Upper lobe of right lung (tissue), 1 donor: ENCODE measurements around the gene SLC12A9. TPM values are rescaled to one million over a fixed set of nuclear protein-coding genes. Genes with fewer than 3 reads are reported as not detected.
"Not testable (repeated sequence)": the region's sequence is repeated elsewhere in the genome, so short reads cannot be mapped to it uniquely, and the experiment has no call there.

Source experiments
- ATAC-seq: fragments of 200-7000 bp; cut with Tn5 transposase; one replicate; pipeline ENCODE4 v1.9.1; 2020; ENCODE audit warnings: mild to moderate bottlenecking, moderate library complexity
- DNase-seq: peaks from one replicate; pipeline ENCODE4 v3.0.0-alpha.2; 2020
- H3K27ac ChIP-seq: fragments of 200-600 bp; one replicate; pipeline ENCODE4 v1.8.0; 2022
- H3K27me3 ChIP-seq: fragments of 200-600 bp; one replicate; pipeline ENCODE4 v1.8.0; 2022; ENCODE audit warnings: mild to moderate bottlenecking
- H3K36me3 ChIP-seq: fragments of 200-600 bp; one replicate; pipeline ENCODE4 v1.8.0; 2022
- H3K4me1 ChIP-seq: fragments of 200-600 bp; one replicate; pipeline ENCODE4 v1.8.0; 2022
- H3K4me3 ChIP-seq: fragments of 200-600 bp; one replicate; pipeline ENCODE4 v1.8.0; 2022; ENCODE audit warnings: mild to moderate bottlenecking
- H3K9me3 ChIP-seq: fragments of 200-600 bp; one replicate; pipeline ENCODE4 v1.8.0; 2022
- CTCF ChIP-seq: fragments of 200-600 bp; IDR thresholded peaks from one replicate; pipeline ENCODE4 v1.8.0; 2022; ENCODE audit warnings: antibody characterized with exemption
- intact Hi-C: fragments of 100-400 bp; cut with DNase I; formaldehyde crosslinking; loops from one replicate; pipeline ENCODE4 v1.11.0; 2022
- total RNA-seq: library from RNA; stranded (reverse); fragmentation: NEBNext Ultra II Directional; extraction: Animal tissue kit (Norgen Biotek cat#: 25700); gene quantifications from one replicate; pipeline ENCODE4 v1.2.1, GENCODE V29; 2021
- donor health status: DM: no; HTN: yes; CAD: no; lungs with severe emphysema.

Gene SLC12A9
- total RNA-seq, 1 donor from 2014 or later: 39.2 TPM

DNA sequence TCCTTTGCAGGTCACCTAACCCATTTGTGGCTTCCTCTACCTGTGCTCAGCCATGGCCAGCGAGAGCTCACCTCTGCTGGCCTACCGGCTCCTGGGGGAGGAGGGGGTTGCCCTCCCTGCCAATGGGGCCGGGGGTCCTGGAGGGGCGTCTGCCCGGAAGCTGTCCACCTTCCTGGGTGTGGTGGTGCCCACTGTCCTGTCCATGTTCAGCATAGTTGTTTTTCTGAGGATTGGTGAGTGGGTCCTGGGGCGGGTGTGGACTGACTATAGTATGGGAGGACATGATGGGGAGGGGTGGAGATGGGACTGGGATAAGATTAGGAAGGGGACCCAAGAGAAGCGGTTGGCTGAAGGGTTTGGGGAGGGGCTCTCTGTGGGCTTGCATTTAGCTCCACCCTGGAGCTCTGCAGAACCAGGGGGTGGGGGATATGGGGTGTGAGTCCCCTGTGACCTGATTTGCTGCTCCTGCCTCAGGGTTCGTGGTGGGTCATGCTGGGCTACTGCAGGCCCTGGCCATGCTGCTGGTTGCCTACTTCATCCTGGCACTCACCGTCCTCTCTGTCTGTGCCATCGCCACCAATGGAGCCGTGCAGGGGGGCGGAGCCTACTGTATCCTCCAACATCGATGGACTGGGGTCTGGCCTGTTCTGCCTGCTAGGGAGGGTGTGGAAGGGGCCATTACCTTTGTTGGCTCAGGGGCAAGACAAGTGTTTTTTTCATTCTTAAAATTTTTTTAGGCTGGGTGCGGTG, 1.8 kb downstream of the SLC12A9 start:
- Histone ChIP-seq H3K4me3 (no peak overlapping the region), H3K9me3 (no peaks in the 10 kb centered on the region), H3K4me1 (no peaks in the 10 kb centered on the region), H3K27ac (no peak overlapping the region), H3K27me3 (no peaks in the 10 kb centered on the region), H3K36me3 (peaks cover 5% of the 10 kb centered on the region)
- TF ChIP-seq CTCF: no peak
- no peak for DNase-seq
- no peak for ATAC-seq
- intact Hi-C loops: loop anchor here (5.0 to 10.0 kb wide), 2 partner anchors 52 to 150 kb away; partner anchors contain the start of gene POP7

DNA sequence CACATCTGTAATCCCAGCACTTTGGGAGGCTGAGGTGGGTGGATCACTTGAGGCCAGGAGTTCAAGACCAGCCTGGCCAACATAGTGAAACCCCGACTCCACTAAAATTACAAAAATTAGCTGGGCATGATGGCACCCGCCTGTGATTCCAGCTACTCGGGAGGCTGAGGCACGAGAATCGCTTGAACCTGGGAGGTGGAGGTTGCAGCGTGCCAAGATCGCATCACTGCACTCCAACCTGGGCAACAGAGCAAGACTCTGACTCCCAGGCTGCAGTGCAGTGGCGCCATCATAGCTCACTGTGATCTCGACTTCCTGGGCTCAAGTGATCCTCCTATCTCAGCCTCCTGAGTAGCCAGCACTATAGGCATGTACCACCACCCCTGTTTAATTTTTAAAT, 2.4 kb downstream of the SLC12A9 start:
- H3K36me3 ChIP-seq, H3K9me3 ChIP-seq, H3K27ac ChIP-seq, H3K27me3 ChIP-seq, H3K4me1 ChIP-seq, ATAC-seq, H3K4me3 ChIP-seq, DNase-seq: not testable (repeated sequence)
- intact Hi-C loops: loop anchor here (5.0 to 10.0 kb wide), 2 partner anchors 53 to 150 kb away; partner anchors contain the start of gene POP7

DNA sequence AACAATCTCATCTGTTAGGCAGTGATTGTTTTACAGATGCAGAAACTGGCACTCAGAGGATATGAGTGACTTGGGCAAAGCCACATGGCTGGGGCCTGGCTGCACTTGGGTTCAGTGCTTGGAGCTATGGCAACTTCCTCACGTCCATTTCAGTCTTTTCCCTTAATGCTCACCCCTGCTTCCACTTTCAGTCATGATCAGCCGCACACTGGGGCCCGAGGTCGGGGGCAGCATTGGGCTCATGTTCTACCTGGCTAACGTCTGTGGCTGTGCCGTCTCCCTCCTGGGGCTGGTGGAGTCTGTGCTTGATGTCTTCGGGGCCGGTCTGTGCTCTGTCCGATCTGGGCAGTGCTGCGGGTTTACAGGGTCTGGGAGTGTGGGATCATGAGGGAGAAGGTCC, 3.0 kb downstream of the SLC12A9 start:
- DNase-seq (no peak), ATAC-seq (no peak)
- H3K27ac ChIP-seq: no peak overlapping the region
- no peak overlapping the region for H3K4me3 ChIP-seq
- H3K36me3 ChIP-seq: peaks cover 8% of the 10 kb centered on the region
- H3K9me3 ChIP-seq: no peaks in the 10 kb centered on the region
- H3K27me3 ChIP-seq: no peaks in the 10 kb centered on the region
- TF ChIP-seq CTCF: no peak
- intact Hi-C loops: loop anchor here (10.0 kb wide), 1 partner anchor 151 kb away; the partner anchor contains the start of gene POP7
- no peaks in the 10 kb centered on the region for H3K4me1 ChIP-seq

- no peak overlapping the region for H3K4me3 ChIP-seq
- peaks cover 19% of the 10 kb centered on the region for H3K36me3 ChIP-seq
- no peak for ATAC-seq
- H3K27me3 ChIP-seq: no peaks in the 10 kb centered on the region
- intact Hi-C loops: loop anchor here (10.0 kb wide), 1 partner anchor 152 kb away; the partner anchor contains the start of gene POP7
- H3K4me1 ChIP-seq: no peaks in the 10 kb centered on the region
- H3K9me3 ChIP-seq: no peaks in the 10 kb centered on the region
- no peak for DNase-seq
- H3K27ac ChIP-seq: no peak overlapping the region
- no peak for TF ChIP-seq CTCF
These were observed 4.4 kb downstream of the SLC12A9 start for GRCh38 chr7:100856871-100857282.

GRCh38 chr7:100859856-100860255, 7.3 kb downstream of the SLC12A9 start:
- no peak for ATAC-seq
- Histone ChIP-seq H3K27me3 (no peaks in the 10 kb centered on the region), H3K4me1 (peaks cover 6% of the 10 kb centered on the region), H3K36me3 (peaks cover 25% of the 10 kb centered on the region), H3K27ac (no peak overlapping the region), H3K4me3 (no peak overlapping the region), H3K9me3 (no peaks in the 10 kb centered on the region)
- no peak for TF ChIP-seq CTCF
- intact Hi-C loops: loop anchor here (10.0 kb wide), 1 partner anchor 155 kb away; the partner anchor contains the start of gene POP7
- DNase-seq: no peak
